Panc1 (cell line): ENCODE measurements around the gene MCF2L.

Experiments
- POLR2AphosphoS5 ChIP-seq: IDR thresholded peaks from 2 replicates; pipeline ENCODE4 v1.6.1; 2012; ENCODE audit warnings: mild to moderate bottlenecking, low read depth, low read length, moderate library complexity
- SIN3A ChIP-seq: IDR thresholded peaks from 2 replicates; pipeline ENCODE4 v1.6.1; 2012; ENCODE audit warnings: low read depth, mild to moderate bottlenecking, low read length, moderate library complexity, borderline replicate concordance; ENCODE audit not compliant: insufficient read depth
- TCF7L2 ChIP-seq: IDR thresholded peaks from 2 replicates; pipeline ENCODE4 v1.6.1; 2011; ENCODE audit warnings: mild to moderate bottlenecking, low read depth, low read length, inconsistent platforms
- TF ChIP-seq, protein P1 (sequence below): fragments of 450-650 bp; IDR thresholded peaks from 2 replicates; pipeline ENCODE4 v1.5.1; 2017; ENCODE audit warnings: mild to moderate bottlenecking
- TF ChIP-seq, protein P2 (sequence below), 2 experiments: IDR thresholded peaks; 2 replicates each; pipeline ENCODE4 v1.6.1; 2011 to 2012; ENCODE audit warnings: low read depth in 2 of 2, control low read depth in 1 of 2, low read length in 1 of 2, mild to moderate bottlenecking in 1 of 2, moderate library complexity in 1 of 2; ENCODE audit not compliant: insufficient read depth in 1 of 2

DNA sequence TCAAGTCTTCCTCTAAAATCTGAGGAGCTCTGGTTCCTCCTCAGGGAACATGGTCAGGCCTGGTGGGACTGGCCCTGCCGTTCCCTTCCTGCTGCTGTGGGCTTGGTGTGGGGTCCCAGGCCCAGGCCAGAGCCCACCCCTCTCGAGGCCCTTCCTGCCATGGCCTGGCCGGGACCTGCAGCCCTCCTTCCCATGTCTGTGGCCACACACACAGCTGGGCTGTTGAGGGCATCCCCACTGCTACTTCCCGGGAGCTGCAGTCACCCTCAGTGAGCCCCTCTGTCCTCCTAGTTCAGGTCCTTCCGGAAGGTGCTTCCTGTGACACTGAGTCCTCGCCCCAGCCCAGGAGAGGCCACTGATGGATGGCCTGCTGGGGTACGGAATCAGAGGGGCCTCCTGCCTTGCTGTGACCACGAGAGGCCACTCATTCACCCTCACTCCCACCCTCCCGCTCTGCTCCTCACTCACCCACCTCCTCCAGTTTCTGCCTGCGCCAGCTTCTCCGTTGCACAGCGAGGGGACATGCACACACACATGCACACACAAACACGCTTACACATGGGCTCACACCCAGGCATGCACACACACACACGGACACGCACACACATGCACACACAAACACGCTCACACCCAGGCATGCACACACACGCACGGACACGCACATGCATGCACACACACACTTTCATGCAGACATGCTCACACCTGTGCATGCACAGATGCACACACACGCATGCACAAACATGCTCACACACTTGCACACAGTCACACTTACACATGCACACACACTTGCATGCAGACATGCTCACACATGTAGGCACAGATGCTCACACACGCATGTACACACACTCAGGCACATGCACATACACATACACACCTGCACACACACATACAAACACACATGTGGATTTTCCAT, 7.3 kb upstream of the MCF2L start:
- TF ChIP-seq, protein P1, sequence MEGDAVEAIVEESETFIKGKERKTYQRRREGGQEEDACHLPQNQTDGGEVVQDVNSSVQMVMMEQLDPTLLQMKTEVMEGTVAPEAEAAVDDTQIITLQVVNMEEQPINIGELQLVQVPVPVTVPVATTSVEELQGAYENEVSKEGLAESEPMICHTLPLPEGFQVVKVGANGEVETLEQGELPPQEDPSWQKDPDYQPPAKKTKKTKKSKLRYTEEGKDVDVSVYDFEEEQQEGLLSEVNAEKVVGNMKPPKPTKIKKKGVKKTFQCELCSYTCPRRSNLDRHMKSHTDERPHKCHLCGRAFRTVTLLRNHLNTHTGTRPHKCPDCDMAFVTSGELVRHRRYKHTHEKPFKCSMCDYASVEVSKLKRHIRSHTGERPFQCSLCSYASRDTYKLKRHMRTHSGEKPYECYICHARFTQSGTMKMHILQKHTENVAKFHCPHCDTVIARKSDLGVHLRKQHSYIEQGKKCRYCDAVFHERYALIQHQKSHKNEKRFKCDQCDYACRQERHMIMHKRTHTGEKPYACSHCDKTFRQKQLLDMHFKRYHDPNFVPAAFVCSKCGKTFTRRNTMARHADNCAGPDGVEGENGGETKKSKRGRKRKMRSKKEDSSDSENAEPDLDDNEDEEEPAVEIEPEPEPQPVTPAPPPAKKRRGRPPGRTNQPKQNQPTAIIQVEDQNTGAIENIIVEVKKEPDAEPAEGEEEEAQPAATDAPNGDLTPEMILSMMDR: no peak
- TF ChIP-seq, protein P2, sequence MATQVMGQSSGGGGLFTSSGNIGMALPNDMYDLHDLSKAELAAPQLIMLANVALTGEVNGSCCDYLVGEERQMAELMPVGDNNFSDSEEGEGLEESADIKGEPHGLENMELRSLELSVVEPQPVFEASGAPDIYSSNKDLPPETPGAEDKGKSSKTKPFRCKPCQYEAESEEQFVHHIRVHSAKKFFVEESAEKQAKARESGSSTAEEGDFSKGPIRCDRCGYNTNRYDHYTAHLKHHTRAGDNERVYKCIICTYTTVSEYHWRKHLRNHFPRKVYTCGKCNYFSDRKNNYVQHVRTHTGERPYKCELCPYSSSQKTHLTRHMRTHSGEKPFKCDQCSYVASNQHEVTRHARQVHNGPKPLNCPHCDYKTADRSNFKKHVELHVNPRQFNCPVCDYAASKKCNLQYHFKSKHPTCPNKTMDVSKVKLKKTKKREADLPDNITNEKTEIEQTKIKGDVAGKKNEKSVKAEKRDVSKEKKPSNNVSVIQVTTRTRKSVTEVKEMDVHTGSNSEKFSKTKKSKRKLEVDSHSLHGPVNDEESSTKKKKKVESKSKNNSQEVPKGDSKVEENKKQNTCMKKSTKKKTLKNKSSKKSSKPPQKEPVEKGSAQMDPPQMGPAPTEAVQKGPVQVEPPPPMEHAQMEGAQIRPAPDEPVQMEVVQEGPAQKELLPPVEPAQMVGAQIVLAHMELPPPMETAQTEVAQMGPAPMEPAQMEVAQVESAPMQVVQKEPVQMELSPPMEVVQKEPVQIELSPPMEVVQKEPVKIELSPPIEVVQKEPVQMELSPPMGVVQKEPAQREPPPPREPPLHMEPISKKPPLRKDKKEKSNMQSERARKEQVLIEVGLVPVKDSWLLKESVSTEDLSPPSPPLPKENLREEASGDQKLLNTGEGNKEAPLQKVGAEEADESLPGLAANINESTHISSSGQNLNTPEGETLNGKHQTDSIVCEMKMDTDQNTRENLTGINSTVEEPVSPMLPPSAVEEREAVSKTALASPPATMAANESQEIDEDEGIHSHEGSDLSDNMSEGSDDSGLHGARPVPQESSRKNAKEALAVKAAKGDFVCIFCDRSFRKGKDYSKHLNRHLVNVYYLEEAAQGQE (IDR thresholded peaks at IDR 0.05; ENCODE audit: insufficient read depth in 1 of 2, low read depth in 2 of 2, low read length in 1 of 2): no peak
- TF ChIP-seq POLR2AphosphoS5 (no peak), SIN3A (no peak), TCF7L2 (no peak)
